ENCODE results near the gene MAGI2. TPM values are rescaled to one million over a fixed set of nuclear protein-coding genes. Genes with fewer than 3 reads are reported as not detected.
"Not testable (repeated sequence)": the region's sequence is repeated elsewhere in the genome, so short reads cannot be mapped to it uniquely, and the experiment has no call there.

MAGI2 gene
- total RNA-seq, 4 donors from 2014 or later = 0.90 to 2.4 (median 0.99) TPM

GRCh38 chr7:78301407-78301806, 1152.1 kb downstream of the MAGI2 start:
- no peaks in the 10 kb centered on the region for H3K9me3 ChIP-seq
- no peak overlapping the region for H3K4me3 ChIP-seq
- H3K36me3 ChIP-seq = no peaks in the 10 kb centered on the region
- H3K27ac ChIP-seq = no peak overlapping the region
- no peak for TF ChIP-seq CTCF (IDR thresholded peaks at IDR 0.05 in 4 of 5, conservative IDR thresholded peaks at IDR 0.05 in 1 of 5)
- no peak for TF ChIP-seq POLR2A (IDR thresholded peaks at IDR 0.05)
- no peak for ATAC-seq
- intact Hi-C loops (cut with DNase I; ENCODE audit: low total_unique reads) = no loop called here
- in situ Hi-C loops (cut with MboI; ENCODE audit: low sequenced_read_pairs in 4 of 4) = no loop called here
- H3K4me1 ChIP-seq = no peaks in the 10 kb centered on the region
- no peak for DNase-seq
- H3K27me3 ChIP-seq = no peaks in the 10 kb centered on the region

GRCh38 chr7:78299088-78299487, 1154.4 kb downstream of the MAGI2 start:
- ATAC-seq (no peak), DNase-seq (no peak)
- Histone ChIP-seq H3K27me3 (no peaks in the 10 kb centered on the region), H3K4me1 (no peaks in the 10 kb centered on the region), H3K27ac (no peak overlapping the region), H3K36me3 (no peaks in the 10 kb centered on the region), H3K9me3 (no peaks in the 10 kb centered on the region), H3K4me3 (no peak overlapping the region)
- intact Hi-C loops (cut with DNase I; ENCODE audit: low total_unique reads) (no loop called here), in situ Hi-C loops (cut with MboI; ENCODE audit: low sequenced_read_pairs in 4 of 4) (no loop called here)
- TF ChIP-seq POLR2A (IDR thresholded peaks at IDR 0.05) (no peak), CTCF (IDR thresholded peaks at IDR 0.05 in 4 of 5, conservative IDR thresholded peaks at IDR 0.05 in 1 of 5) (no peak)

GRCh38 chr7:78296644-78297371, 1156.7 kb downstream of the MAGI2 start:
- TF ChIP-seq CTCF (IDR thresholded peaks at IDR 0.05 in 4 of 5, conservative IDR thresholded peaks at IDR 0.05 in 1 of 5) (no peak), POLR2A (IDR thresholded peaks at IDR 0.05) (no peak)
- ATAC-seq (no peak), DNase-seq (no peak)
- Histone ChIP-seq H3K27ac (no peak overlapping the region), H3K36me3 (no peaks in the 10 kb centered on the region), H3K27me3 (no peaks in the 10 kb centered on the region), H3K4me3 (no peak overlapping the region), H3K9me3 (no peaks in the 10 kb centered on the region), H3K4me1 (no peaks in the 10 kb centered on the region)
- in situ Hi-C loops (cut with MboI; ENCODE audit: low sequenced_read_pairs in 4 of 4) = no loop called here
- intact Hi-C loops (cut with DNase I; ENCODE audit: low total_unique reads) = no loop called here

GRCh38 chr7:78296046-78296597, 1157.3 kb downstream of the MAGI2 start:
- ATAC-seq = no peak
- H3K36me3 ChIP-seq = no peaks in the 10 kb centered on the region
- intact Hi-C loops (cut with DNase I; ENCODE audit: low total_unique reads) = no loop called here

GRCh38 chr7:78289471-78289870, 1164.0 kb downstream of the MAGI2 start:
- H3K9me3 ChIP-seq; H3K4me3 ChIP-seq; in situ Hi-C loops (cut with MboI; ENCODE audit: low sequenced_read_pairs in 4 of 4); H3K27me3 ChIP-seq; H3K36me3 ChIP-seq; H3K27ac ChIP-seq; DNase-seq; ATAC-seq; intact Hi-C loops (cut with DNase I; ENCODE audit: low total_unique reads); H3K4me1 ChIP-seq: not testable (repeated sequence)

More at GRCh38 chr7:78296046-78296597, 1157.3 kb downstream of the MAGI2 start:
- in situ Hi-C loops (cut with MboI; ENCODE audit: low sequenced_read_pairs in 4 of 4) = no loop called here
- Histone ChIP-seq H3K27me3 (no peaks in the 10 kb centered on the region), H3K9me3 (no peaks in the 10 kb centered on the region), H3K27ac (no peak overlapping the region), H3K4me3 (no peak overlapping the region), H3K4me1 (no peaks in the 10 kb centered on the region)
- DNase-seq = no peak
- TF ChIP-seq POLR2A (IDR thresholded peaks at IDR 0.05) = no peak
- no peak for TF ChIP-seq CTCF (IDR thresholded peaks at IDR 0.05 in 4 of 5, conservative IDR thresholded peaks at IDR 0.05 in 1 of 5)
